Activated T-cell treated with anti-CD3 and anti-CD28 coated beads for 1 hour (primary cell): Measurements from ENCODE around the gene TUBGCP2.
"Not testable (repeated sequence)": the region's sequence is repeated elsewhere in the genome, so short reads cannot be mapped to it uniquely, and the experiment has no call there.

ENCODE experiments used
- DNase-seq: peaks from one replicate; pipeline ENCODE4 v3.0.0-alpha.2; 2020; ENCODE audit warnings: low read depth

The TUBGCP2 gene

DNA sequence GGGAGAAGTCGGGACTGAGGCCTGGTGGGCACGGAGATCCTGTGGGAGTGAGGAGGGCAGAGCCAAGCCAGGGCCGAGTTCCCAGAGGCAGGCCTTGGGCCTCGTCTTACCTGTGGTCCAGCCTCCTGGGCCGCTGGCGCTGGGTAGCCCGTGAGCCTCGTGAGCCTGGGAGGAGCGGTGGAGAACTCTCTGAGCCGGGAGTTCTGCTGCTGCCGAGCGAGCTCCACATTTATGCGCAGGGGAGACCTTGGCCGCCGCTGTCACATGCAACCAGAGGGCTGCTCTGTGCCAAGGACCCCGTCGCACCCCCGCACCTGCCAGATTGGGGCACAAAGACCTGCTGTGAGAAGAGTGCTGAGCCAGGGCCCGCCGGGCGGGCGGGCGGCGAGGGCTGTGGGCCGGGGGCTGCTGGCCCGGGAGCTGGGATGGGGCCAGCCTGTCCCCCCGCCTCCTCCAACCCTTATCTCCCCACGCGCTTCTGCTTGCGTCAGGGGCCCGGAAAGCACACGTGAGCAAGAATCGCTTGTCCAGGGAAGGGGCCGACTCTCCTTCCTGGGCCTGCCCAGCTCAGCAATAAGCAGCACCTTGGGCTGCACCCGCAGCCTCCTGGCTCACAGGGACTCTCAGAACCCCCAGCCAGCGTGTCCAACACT is 60.9 kb downstream of the TUBGCP2 start:
- DNase-seq = no peak

DNA sequence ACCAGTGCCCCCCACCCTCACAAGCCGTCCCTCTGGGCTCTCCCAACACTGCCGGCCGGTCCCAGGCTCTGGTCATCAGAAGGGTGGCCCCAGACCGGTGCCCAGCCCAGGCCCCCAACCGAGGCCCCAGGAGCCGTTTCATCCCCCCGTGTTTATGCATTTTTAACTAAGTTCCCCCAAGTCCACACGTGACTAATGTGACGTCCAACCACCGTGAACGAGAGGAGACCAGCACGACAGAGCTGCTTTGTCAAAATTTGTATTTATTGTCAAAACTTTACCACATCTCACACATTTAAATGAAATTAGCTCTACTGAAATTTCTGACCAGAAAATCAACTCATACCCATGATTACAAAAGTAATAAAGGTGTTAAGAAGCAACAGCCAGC is 62.4 kb downstream of the TUBGCP2 start:
- no peak for DNase-seq

DNA sequence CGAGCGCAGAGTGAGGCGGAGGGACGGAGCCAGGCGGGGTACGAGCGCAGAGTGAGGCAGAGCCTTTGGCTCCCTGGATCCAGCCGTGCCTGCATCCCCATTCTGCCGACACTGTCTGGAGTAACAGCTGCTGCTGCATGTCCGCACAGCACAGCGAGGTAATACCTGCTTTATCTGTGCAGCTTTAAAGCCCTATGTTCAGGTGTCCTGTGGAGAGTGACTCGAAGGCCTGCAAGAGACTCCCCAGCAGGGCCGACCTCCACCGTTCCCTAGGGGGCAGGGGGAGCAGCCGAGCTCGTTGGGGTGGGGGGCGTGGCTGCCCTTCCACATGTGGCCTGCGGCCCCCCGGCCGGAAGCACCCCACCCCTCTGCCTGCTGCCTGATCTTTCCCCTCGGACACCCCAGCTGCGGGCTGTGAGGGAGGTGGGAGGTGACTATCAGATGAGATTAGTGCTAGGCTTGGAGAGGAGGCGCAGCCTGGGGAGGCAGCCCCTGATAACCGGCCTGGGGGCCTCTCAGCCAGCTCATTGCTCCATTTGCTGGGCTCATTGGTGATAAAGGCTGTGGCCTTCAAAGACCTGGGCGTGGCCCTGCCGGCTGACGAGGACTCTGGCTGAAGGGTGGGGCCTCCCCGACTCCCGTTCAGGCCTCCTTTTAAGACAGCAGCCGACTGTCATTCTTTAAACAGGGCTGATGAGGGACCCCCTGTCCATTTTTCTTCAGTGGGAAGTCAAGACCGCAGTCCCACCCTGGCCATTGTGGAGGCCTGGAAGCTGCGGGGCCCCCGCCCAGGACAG is 63.0 kb downstream of the TUBGCP2 start:
- DNase-seq = no peak

DNA sequence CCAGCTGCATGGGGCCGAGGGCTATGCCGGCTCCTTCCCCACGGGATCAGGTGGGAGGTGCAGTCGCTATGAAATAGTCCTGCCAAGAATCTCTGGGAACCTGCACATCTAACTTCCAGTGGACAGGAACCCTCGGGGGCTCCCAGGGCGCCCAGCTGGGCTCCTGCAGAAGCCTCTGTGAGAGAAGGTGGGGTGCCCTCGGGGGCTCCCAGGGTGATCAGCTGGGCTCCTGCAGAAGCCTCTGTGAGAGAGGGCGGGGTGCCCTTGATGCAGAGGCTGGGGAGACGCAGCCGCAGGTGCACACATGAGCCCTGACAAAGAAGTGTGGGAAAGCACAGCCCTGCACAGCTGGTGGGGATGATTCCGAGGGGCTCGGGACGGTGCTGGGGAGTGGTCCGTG is 65.1 kb downstream of the TUBGCP2 start:
- no peak for DNase-seq

DNA sequence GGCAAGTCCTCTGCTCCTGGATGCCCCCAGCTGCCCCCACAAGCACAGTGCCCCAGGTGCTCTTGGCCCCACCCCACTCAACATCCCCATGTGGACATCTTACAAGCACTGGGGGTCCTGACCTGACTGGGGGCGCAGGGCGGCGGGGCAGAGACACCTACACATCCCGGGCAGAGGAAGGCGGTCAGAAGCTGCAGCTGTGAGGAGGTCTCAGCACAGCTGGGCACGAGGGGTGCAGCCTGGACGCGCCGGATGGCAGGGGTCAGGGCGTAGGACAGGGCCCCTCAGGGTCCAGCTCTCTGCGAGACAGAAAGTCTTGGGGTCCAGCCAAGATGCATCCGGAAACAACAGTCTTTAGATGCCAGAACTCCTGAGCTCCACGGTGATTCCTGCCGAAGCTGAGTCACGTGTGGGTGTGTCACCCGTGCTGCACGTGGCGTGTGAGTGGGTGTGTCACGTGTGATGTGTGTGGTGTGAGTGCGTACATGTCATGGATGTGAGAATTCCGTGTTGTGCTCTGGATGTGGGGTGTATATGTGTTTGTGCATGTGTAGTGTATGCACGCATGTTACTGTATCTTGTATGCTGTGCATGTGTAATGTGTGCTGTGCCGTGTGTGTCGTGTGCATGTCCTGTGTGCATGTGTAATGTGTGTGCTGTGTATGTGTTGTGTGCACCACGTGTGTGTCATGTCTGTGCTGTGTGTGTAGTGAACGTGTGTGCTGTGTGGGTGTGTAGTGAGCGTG is 65.9 kb downstream of the TUBGCP2 start:
- DNase-seq = no peak

DNA sequence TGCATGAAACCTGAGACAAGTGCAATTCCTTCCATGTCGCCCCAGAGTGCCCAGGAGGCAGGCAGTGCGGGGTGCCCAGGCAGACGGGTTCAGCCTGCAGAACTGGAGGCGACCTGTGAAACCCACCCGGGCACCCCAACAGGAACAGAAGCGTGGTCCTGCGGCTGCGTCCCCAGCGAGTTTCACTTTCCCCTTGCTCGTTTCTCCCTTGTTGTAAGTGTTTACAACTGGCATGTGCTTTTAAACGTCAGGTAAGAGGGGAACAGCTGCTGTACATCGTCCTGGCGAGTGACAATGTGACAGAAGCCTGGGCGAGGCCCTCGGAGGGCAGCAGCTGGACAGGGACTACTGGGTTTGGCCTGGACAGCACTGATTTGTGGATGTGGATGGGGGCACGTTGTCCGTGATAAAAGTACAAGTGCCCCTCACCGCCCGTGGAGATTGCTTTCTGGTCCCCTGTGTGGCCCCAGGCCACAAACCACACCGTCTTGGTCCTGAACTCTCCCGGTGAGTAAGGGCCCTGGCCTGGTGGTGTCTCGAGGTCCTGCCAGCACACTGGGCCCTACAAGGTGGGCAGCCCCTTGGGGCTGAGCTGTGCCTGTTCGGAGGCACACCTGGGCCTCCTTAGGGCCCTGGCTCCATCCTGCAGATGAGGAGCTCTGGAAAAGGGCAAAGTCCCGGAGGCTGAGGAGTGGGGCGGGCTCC is 67.0 kb downstream of the TUBGCP2 start:
- DNase-seq = no peak

DNA sequence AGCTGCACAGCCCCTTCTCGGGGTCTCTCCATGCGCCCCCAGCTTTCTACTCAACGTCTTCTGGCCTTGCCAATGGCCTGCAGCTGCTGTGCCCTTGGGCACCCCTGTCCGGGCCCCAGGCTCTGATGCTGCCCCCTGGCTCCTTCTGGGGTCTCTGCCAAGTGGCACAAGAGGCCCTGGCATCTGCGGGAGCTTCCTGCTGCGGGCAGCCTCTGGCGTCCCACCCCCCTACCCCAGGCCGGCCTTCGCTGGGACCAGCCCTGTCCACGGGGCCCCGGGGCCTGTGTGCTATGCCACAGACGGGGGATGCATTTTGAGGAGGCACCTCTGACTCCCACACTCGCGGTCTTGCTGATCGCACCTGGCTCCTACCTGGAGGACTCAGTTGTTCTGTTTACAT is 68.7 kb downstream of the TUBGCP2 start:
- no peak for DNase-seq

DNA sequence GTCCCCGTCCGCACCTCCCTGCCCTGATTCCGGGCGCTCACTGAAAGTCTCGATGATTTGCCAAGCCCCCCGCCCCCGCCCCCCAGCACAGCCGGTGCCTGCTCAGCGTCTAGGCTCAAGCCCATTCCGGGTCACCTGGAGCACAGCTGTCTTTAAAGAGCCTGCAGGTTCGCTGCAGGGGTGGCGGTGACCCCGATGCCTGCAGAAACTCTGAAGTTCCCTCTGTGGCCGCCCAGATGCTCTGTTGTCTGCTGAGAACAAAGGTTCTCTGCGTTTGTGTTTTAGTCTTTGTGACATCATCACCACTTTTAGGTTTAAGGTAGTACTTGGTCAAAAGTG is 70.2 kb downstream of the TUBGCP2 start:
- DNase-seq = no peak

DNA sequence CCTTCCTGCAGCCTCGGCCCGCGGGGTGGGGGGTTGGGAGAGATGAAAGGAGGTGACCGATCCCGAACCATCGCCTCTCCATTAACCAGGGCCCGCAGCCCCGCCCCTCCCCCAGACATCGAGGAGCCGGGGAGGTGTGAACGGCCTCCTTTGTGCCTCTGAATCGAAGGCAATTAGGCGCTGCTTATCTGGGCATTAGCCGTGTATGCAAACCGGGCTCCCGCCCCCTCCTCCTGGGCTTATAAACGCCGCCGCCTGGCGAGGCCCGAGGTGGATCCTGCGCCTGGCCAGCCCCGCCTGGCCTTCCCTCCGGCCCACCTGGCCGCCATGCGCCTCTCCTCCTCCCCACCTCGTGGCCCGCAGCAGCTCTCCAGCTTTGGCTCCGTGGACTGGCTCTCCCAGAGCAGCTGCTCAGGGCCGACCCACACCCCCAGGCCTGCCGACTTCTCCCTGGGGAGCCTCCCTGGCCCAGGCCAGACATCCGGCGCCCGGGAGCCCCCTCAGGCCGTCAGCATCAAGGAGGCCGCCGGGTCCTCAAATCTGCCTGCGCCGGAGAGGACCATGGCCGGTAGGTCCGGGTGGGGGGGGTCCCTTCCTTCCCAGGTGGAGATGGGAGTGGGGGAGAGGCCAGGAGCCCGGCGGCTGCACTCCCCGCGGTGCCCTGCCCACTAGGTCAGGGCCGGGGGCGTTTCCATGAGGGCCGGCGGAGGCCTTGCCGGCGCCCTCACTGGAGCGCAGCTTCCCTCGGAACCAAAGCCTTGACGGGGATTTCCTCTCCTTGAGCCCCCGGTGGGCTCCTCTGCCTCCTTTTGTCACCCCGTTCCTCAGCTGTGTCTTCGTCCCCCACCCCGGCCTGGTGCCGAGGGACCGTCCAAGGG is 70.8 kb downstream of the TUBGCP2 start, which contains the start of gene VENTX:
VENTX (plus strand) TSS at position 268 of the 878 bp plus-strand sequence; CDS start at position 328, 60 bp downstream.
- DNase-seq = no peak

DNA sequence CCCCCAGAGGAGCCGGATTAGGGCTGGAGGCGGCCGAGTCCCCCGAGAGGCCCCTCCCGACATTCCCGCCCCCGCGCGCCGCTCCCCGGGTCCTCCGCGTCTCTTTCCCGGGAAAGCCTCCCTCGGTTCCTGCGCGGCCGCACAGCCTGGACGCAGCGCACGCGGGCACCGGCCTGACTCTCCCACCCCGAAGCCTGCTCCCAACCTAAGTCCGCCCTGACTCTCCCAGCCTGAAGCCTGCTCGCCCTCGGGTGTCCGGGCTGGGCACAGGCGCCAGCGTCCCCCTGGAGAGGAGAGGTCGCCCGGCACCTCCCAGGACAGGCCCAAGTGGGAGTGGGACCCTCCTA is 71.5 kb downstream of the TUBGCP2 start:
- DNase-seq = no peak

DNA sequence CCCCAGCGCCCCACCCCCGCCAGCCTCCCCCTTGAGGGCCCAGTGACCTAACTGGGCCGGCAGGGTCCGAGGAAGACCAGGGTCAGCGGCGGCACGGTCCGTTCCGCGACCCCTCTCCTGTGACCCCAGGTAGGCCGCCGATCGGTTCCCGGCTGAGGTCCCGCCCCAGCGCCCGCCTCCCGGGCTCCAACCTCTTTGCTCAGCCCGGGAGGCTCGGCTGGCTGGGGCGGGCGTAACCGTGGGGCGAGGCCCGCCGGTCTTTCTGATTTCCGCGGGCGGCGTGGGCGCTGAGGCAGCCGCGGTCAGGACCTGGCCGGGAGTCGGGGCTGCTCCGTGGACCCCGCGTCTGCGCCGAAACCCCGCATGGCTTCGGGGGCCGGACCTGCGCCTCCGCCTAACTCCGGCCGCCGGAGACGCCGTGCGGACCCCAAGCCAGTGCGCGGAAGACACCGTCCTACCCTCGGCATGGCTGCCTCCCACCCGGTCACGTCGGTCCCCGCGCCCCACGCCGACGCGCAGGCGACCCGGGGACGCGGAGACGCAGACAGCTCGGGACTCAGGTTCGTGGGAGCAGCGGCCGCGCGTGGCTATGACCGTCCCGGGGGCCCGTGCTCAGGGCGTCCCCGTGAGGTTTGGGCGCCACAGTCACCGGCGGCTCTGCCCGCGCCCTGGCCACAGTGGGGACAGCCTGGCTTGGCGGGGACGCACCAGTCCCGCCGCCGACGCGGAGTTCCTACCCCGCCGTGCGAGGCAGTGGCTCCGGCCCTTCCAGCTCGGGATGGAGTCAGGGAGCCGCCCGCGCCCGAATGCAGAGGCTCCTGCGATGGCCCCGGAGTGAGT is 72.1 kb downstream of the TUBGCP2 start:
- DNase-seq = no peak

DNA sequence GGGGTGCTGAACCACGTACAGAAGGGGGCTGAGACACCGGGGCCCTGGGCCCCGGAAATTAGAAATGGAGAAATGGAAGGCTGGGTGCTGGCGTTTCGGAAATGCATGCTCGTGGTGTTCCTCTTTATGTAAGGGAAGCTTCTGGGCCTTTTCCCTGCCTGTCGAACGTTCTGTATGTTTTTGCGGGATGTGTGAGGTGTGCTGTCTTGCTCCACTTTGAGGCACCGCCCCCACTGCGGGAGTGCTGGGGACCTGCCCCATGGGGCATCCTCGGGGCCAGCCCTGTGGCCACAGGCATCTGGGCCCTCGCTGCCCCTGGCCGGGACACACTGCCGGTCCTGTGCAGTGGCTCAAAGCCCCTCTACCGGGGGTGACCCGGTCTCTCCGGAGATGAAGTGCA is 72.7 kb downstream of the TUBGCP2 start:
- no peak for DNase-seq

DNA sequence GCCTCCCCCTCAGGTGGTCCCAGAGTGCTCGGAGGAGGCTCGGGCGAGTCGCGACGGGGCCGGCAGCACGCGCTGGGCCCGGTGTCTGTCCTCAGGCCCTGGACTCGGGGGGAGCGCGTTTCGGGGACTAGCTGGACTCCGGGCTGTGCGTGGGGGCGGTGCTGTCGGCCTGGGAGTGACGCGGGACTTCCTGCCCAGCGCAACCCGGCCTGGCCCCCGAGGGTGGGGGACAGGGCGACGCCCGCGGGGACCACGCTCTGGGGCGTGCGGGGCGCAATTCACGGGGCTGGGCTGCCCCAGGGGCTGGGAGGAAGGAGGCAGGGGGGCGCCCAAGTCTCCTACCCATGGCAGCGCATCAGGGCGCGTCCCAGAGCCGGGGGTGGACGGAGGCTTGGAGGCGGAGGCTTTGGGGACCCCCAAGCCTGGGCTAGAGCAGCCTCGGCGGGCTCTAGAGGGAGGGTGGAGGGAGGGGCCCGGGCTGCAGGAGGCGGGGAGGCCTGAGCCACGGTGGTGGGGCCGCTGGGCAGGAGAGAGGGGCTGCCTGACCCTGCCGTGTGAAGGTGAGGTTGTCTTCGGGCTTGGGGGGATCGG is 73.3 kb downstream of the TUBGCP2 start:
- no peak for DNase-seq

DNA sequence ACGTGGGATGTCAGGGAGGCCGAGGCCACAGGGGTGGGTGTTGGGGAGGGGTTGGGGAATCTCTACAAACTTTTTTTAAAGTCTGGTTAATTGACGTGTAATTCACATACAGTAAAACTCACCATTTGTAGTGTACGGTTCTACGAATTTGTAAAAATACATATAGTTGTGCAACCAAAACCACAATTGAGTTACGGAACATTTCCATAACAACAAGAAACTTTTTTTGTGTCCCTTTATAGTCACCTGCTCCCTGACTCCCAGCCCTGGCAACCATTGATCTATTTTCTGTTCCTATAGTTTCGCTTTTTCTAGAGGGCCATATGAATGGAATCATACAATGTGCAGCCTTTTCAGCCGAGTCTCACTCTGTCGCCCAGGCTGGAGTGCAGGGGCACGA is 73.9 kb downstream of the TUBGCP2 start:
- DNase-seq = not testable (repeated sequence)

DNA sequence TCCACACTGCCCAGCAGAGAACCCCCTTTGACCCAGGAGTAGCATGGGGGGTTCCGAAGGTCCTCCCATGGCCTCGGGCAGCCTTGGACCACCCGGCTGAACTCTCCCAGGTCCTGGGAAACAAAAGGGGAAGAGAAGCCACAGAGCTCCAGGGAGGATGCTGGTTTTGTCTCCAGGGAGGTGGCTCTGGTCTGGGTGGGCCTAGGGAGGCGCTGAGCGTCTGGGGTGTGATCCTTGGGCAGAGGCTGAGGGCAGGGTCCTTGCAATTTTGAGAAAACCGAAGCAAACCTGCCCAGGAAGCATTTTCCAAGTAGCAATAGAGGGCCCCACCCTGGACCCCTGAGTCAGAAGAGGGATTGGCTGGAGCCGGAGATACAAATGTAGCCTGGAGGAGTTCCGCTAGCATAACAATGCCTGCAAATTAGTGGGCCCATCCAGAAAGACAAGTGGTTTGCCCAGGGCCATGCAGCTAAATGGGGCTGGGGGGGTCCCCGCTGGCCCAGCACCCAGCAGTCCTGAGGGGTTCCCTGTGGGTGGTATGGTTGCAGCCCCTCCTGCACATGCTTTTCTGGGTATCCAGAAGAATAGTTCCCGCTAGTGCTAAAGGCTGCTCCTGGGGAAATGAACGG is 76.6 kb downstream of the TUBGCP2 start:
- no peak for DNase-seq

DNA sequence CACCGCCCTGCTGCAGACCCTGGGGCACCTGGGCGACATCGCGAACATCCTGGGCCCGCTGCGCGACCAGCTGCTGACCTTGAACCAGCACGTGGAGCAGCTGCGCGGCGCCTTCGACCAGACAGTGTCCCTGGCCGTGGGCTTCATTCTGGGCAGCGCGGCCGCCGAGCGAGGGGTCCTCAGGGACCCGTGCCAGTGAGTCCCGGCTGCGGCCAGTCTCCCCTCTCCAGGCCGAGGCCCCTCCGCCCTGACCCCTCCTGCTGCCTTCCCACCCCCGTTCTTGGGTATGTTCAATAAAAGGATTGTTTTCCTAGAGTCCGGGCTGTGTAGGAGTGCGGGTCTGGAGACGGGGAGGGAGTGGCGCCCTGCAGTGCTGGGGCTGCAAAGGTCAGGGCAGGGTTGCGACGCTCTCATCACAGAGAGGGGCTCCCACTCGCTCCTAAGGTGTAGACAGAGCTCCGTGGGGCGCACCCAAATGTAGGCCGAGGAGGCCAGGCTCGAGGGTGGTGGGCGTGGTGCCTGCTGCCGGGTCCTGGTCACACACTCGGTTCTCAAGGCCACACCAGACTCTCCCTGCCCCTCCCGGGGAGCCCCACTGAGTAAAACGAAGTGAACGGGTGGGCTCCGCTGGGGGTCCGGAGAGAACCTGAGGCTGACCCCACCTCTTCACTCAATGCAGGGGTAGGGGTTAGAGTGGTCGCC is 77.3 kb downstream of the TUBGCP2 start:
- no peak for DNase-seq

DNA sequence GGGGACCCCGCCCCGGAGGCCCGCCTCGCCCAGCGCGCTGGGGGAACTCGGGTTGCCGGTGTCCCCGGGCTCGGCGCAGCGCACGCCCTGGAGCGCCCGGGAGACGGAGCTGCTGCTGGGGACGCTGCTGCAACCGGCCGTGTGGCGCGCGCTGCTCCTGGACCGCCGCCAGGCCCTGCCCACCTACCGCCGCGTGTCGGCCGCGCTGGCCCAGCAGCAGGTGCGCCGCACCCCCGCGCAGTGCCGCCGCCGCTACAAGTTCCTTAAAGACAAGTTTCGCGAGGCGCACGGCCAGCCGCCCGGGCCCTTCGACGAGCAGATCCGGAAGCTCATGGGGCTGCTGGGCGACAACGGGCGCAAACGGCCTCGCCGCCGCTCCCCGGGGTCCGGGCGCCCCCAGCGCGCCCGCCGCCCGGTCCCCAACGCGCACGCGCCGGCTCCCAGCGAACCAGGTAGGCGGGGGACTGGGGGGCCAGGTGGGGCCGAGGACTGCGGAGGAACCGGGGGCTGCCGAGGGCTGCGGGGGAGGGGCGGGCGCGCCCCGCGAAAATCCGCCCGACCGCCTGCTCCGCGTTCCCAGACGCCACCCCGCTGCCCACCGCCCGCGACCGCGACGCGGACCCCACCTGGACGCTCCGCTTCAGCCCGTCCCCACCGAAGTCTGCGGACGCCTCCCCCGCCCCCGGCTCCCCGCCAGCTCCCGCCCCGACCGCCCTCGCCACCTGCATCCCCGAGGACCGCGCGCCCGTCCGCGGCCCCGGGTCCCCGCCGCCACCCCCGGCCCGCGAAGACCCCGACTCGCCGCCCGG is 78.1 kb downstream of the TUBGCP2 start:
- DNase-seq = no peak

DNA sequence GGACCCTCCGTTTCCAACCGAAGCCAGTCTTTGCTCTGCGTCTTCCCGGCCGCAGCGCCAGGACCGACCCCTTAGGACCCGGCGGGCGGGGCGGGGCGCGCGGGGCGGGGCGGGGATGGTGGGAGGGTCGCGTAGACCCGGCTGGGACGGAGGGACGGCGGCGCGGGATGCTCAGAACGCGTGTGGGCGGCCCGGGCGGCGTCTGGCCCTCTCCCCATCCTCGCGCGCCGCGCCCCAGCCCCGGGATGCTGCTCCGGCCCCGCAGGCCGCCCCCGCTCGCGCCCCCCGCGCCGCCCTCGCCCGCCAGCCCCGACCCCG is 78.7 kb downstream of the TUBGCP2 start, which contains the start of gene UTF1:
UTF1 (plus strand) TSS at position 174 of the 318 bp plus-strand sequence; CDS start at position 246, 72 bp downstream.
- DNase-seq = no peak
